CD4-positive, alpha-beta T cell treated with Interleukin-6 at 100 ng/mL for 8 hours (primary cell): ENCODE results near the gene NEDD4.
"Not testable (repeated sequence)": the region's sequence is repeated elsewhere in the genome, so short reads cannot be mapped to it uniquely, and the experiment has no call there.

Experiments used
- DNase-seq: peaks from one replicate; pipeline ENCODE4 v3.0.0-alpha.2; 2020; ENCODE audit warnings: mixed read lengths, low spot score

NEDD4 gene

GRCh38 chr15:55954862-55955605 lies 38.4 kb downstream of the NEDD4 start:
- DNase-seq: no peak

GRCh38 chr15:55952501-55953274 lies 40.7 kb downstream of the NEDD4 start:
- not testable (repeated sequence) for DNase-seq

- DNase-seq: not testable (repeated sequence)
Observed at GRCh38 chr15:55944606-55945005, 48.8 kb downstream of the NEDD4 start.

GRCh38 chr15:55942332-55942731 lies 51.1 kb downstream of the NEDD4 start:
- no peak for DNase-seq

- DNase-seq: no peak
Observed at GRCh38 chr15:55937040-55937439, 56.4 kb downstream of the NEDD4 start.

GRCh38 chr15:55928955-55929354 lies 64.5 kb downstream of the NEDD4 start:
- no peak for DNase-seq

- no peak for DNase-seq
Observed at GRCh38 chr15:55921744-55922143, 71.7 kb downstream of the NEDD4 start.

GRCh38 chr15:55917881-55918296 lies 75.5 kb downstream of the NEDD4 start:
- DNase-seq: no peak

- no peak for DNase-seq
Observed at GRCh38 chr15:55916666-55917409, 76.6 kb downstream of the NEDD4 start.

GRCh38 chr15:55915876-55916567 lies 77.4 kb downstream of the NEDD4 start:
- no peak for DNase-seq

GRCh38 chr15:55915221-55915620 lies 78.2 kb downstream of the NEDD4 start:
- DNase-seq: no peak

GRCh38 chr15:55914446-55914845 lies 79.0 kb downstream of the NEDD4 start:
- DNase-seq: no peak

- no peak for DNase-seq
Observed at GRCh38 chr15:55912982-55913381, 80.4 kb downstream of the NEDD4 start.

GRCh38 chr15:55909036-55909811 lies 84.2 kb downstream of the NEDD4 start:
- DNase-seq: no peak

- no peak for DNase-seq
Observed at GRCh38 chr15:55907797-55908196, 85.6 kb downstream of the NEDD4 start.

- DNase-seq: no peak
Observed at GRCh38 chr15:55902981-55903380, 90.4 kb downstream of the NEDD4 start.

- DNase-seq: no peak
Observed at GRCh38 chr15:55900019-55900418, 93.4 kb downstream of the NEDD4 start.

GRCh38 chr15:55899537-55899936 lies 93.9 kb downstream of the NEDD4 start:
- no peak for DNase-seq

GRCh38 chr15:55897560-55898336 lies 95.7 kb downstream of the NEDD4 start:
- no peak for DNase-seq

GRCh38 chr15:55894399-55894965 lies 98.9 kb downstream of the NEDD4 start:
- DNase-seq: no peak
